ENCODE results near the gene ZNF784.

Gene ZNF784

GRCh38 chr19:55616395-55616875 lies 7.9 kb downstream of the ZNF784 start:
- no peaks in the 10 kb centered on the region for H3K27me3 ChIP-seq (ENCODE audit: insufficient read depth, low read length, poor library complexity)
- ATAC-seq (ENCODE audit: insufficient read depth, low read depth) (no peak), DNase-seq (no peak)
- TF ChIP-seq EZH2 (IDR thresholded peaks at IDR 0.05; ENCODE audit: borderline replicate concordance, low read depth, low read length, severe bottlenecking), result no peak
- TF ChIP-seq CTCF (IDR thresholded peaks at IDR 0.05; ENCODE audit: borderline replicate concordance, extremely low read depth, low read length, poor library complexity, severe bottlenecking), result no peak
- H3K4me2 ChIP-seq (ENCODE audit: insufficient read depth, low read length), result no peak overlapping the region
- peaks cover 54% of the 10 kb centered on the region for H3K36me3 ChIP-seq (ENCODE audit: insufficient read depth, low read length)
- H3K79me2 ChIP-seq (ENCODE audit: insufficient read depth, low read length), result peaks cover 21% of the 10 kb centered on the region
- H3K9ac ChIP-seq (ENCODE audit: low read depth, low read length), result no peak overlapping the region
- no peak overlapping the region for H3K4me3 ChIP-seq (ENCODE audit: low read depth in 1 of 2, low read length in 2 of 2)
- H2AFZ ChIP-seq (ENCODE audit: low read depth, low read length), result no peak overlapping the region
- peaks cover 9% of the 10 kb centered on the region for H3K4me1 ChIP-seq (ENCODE audit: insufficient read depth, low read length)
- no peaks in the 10 kb centered on the region for H3K9me3 ChIP-seq (ENCODE audit: insufficient read depth, low read length, severe bottlenecking)
- peaks cover 21% of the 10 kb centered on the region for H4K20me1 ChIP-seq (ENCODE audit: insufficient read depth, low read length)
- no peak overlapping the region for H3K27ac ChIP-seq (ENCODE audit: low read length)

GRCh38 chr19:55615543-55616394 lies 8.6 kb downstream of the ZNF784 start:
- Histone ChIP-seq H3K27ac (ENCODE audit: low read length) (no peak overlapping the region), H4K20me1 (ENCODE audit: insufficient read depth, low read length) (peaks cover 28% of the 10 kb centered on the region), H3K27me3 (ENCODE audit: insufficient read depth, low read length, poor library complexity) (no peaks in the 10 kb centered on the region), H3K4me2 (ENCODE audit: insufficient read depth, low read length) (no peak overlapping the region), H3K79me2 (ENCODE audit: insufficient read depth, low read length) (peaks cover 27% of the 10 kb centered on the region), H3K9ac (ENCODE audit: low read depth, low read length) (no peak overlapping the region), H3K4me3 (ENCODE audit: low read depth in 1 of 2, low read length in 2 of 2) (no peak overlapping the region), H3K36me3 (ENCODE audit: insufficient read depth, low read length) (peaks cover 48% of the 10 kb centered on the region), H3K4me1 (ENCODE audit: insufficient read depth, low read length) (peaks cover 6% of the 10 kb centered on the region), H2AFZ (ENCODE audit: low read depth, low read length) (no peak overlapping the region), H3K9me3 (ENCODE audit: insufficient read depth, low read length, severe bottlenecking) (no peaks in the 10 kb centered on the region)
- TF ChIP-seq EZH2 (IDR thresholded peaks at IDR 0.05; ENCODE audit: borderline replicate concordance, low read depth, low read length, severe bottlenecking), result no peak
- ATAC-seq (ENCODE audit: insufficient read depth, low read depth) (no peak), DNase-seq (no peak)

GRCh38 chr19:55614711-55615542 lies 9.4 kb downstream of the ZNF784 start:
- Histone ChIP-seq H3K79me2 (ENCODE audit: insufficient read depth, low read length) (peaks cover 34% of the 10 kb centered on the region), H3K9me3 (ENCODE audit: insufficient read depth, low read length, severe bottlenecking) (no peaks in the 10 kb centered on the region), H4K20me1 (ENCODE audit: insufficient read depth, low read length) (peaks cover 32% of the 10 kb centered on the region), H3K4me3 (ENCODE audit: low read depth in 1 of 2, low read length in 2 of 2) (no peak overlapping the region), H3K4me1 (ENCODE audit: insufficient read depth, low read length) (no peaks in the 10 kb centered on the region), H3K4me2 (ENCODE audit: insufficient read depth, low read length) (no peak overlapping the region), H3K27me3 (ENCODE audit: insufficient read depth, low read length, poor library complexity) (no peaks in the 10 kb centered on the region), H3K36me3 (ENCODE audit: insufficient read depth, low read length) (peaks cover 46% of the 10 kb centered on the region), H3K9ac (ENCODE audit: low read depth, low read length) (no peak overlapping the region), H2AFZ (ENCODE audit: low read depth, low read length) (no peak overlapping the region), H3K27ac (ENCODE audit: low read length) (no peak overlapping the region)
- no peak for TF ChIP-seq CTCF (IDR thresholded peaks at IDR 0.05; ENCODE audit: borderline replicate concordance, extremely low read depth, low read length, poor library complexity, severe bottlenecking)
- no peak for TF ChIP-seq EZH2 (IDR thresholded peaks at IDR 0.05; ENCODE audit: borderline replicate concordance, low read depth, low read length, severe bottlenecking)
- DNase-seq (no peak), ATAC-seq (ENCODE audit: insufficient read depth, low read depth) (no peak)
